ENCODE results near the gene HNRNPH1.

The HNRNPH1 gene

GRCh38 chr5:179621551-179622214 is 1.8 kb downstream of the HNRNPH1 start:
- no peak for DNase-seq

GRCh38 chr5:179620703-179621350 is 2.6 kb downstream of the HNRNPH1 start:
- no peak for DNase-seq

- DNase-seq: no peak
Measured at GRCh38 chr5:179620293-179620692, 3.2 kb downstream of the HNRNPH1 start.

GRCh38 chr5:179619776-179620175 is 3.7 kb downstream of the HNRNPH1 start:
- DNase-seq: no peak

GRCh38 chr5:179618923-179619554 is 4.4 kb downstream of the HNRNPH1 start:
- no peak for DNase-seq

- DNase-seq: no peak
Measured at GRCh38 chr5:179617930-179618329, 5.5 kb downstream of the HNRNPH1 start.

GRCh38 chr5:179616002-179616594 is 7.4 kb downstream of the HNRNPH1 start:
- DNase-seq: no peak

- no peak for DNase-seq
Measured at GRCh38 chr5:179615203-179615602, 8.3 kb downstream of the HNRNPH1 start.

GRCh38 chr5:179614745-179615144 is 8.7 kb downstream of the HNRNPH1 start:
- no peak for DNase-seq

GRCh38 chr5:179613460-179614071 is 9.9 kb downstream of the HNRNPH1 start:
- DNase-seq: no peak

GRCh38 chr5:179612577-179613459 is 10.7 kb downstream of the HNRNPH1 start:
- no peak for DNase-seq

GRCh38 chr5:179610903-179611265 is 12.6 kb downstream of the HNRNPH1 start:
- no peak for DNase-seq

GRCh38 chr5:179610109-179610902 is 13.2 kb downstream of the HNRNPH1 start:
- no peak for DNase-seq

- no peak for DNase-seq
Measured at GRCh38 chr5:179609834-179610108, 13.7 kb downstream of the HNRNPH1 start.

- DNase-seq: no peak
Measured at GRCh38 chr5:179608131-179608581, 15.3 kb downstream of the HNRNPH1 start.

GRCh38 chr5:179607160-179607931 is 16.1 kb downstream of the HNRNPH1 start:
- no peak for DNase-seq

- DNase-seq: no peak
Measured at GRCh38 chr5:179606910-179607159, 16.6 kb downstream of the HNRNPH1 start.

- no peak for DNase-seq
Measured at GRCh38 chr5:179606071-179606909, 17.2 kb downstream of the HNRNPH1 start.

- no peak for DNase-seq
Measured at GRCh38 chr5:179605026-179605833, 18.2 kb downstream of the HNRNPH1 start.
